HEK293T (cell line): ENCODE data around the gene RAD51B.

Source experiments
- CTCF ChIA-PET: fragments of 350-600 bp; formaldehyde crosslinking; extraction: SDS; loops from one replicate; lab custom pipeline; 2021; ENCODE audit warnings: antibody characterized with exemption, inconsistent platforms; lab: Yijun Ruan, JAX
- POLR2A ChIA-PET: fragments of 350-600 bp; formaldehyde crosslinking; extraction: SDS; loops from one replicate; lab custom pipeline; 2020; ENCODE audit warnings: antibody characterized with exemption, inconsistent platforms; lab: Yijun Ruan, JAX
- DNase-seq: peaks from one replicate; pipeline ENCODE4 v3.0.0; 2012; ENCODE audit warnings: mixed read lengths; ENCODE audit errors: extremely low spot score
- ARNT ChIP-seq: fragments of 450-650 bp; IDR thresholded peaks from 2 replicates; pipeline ENCODE4 v1.6.1; 2017; ENCODE audit warnings: mild to moderate bottlenecking
- BHLHE40 ChIP-seq: fragments of 450-650 bp; IDR thresholded peaks from 2 replicates; pipeline ENCODE4 v1.6.1; 2016; ENCODE audit warnings: mild to moderate bottlenecking, moderate library complexity, borderline replicate concordance
- CTBP1 ChIP-seq: fragments of 450-650 bp; IDR thresholded peaks from 2 replicates; pipeline ENCODE4 v1.6.1; 2016; ENCODE audit warnings: borderline replicate concordance
- ELF4 ChIP-seq: fragments of 450-650 bp; IDR thresholded peaks from 2 replicates; pipeline ENCODE4 v1.6.1; 2017; ENCODE audit warnings: antibody characterized with exemption
- FOXA1 ChIP-seq: fragments of 450-650 bp; IDR thresholded peaks from 2 replicates; pipeline ENCODE4 v1.6.1; 2016; ENCODE audit warnings: mild to moderate bottlenecking
- FOXK2 ChIP-seq: fragments of 450-650 bp; IDR thresholded peaks from 2 replicates; pipeline ENCODE4 v1.6.1; 2016; ENCODE audit warnings: mild to moderate bottlenecking
- FOXM1 ChIP-seq: fragments of 450-650 bp; IDR thresholded peaks from 2 replicates; pipeline ENCODE4 v1.6.1; 2017; ENCODE audit warnings: mild to moderate bottlenecking, borderline replicate concordance
- HDGF ChIP-seq: fragments of 450-650 bp; IDR thresholded peaks from 2 replicates; pipeline ENCODE4 v1.6.1; 2017; ENCODE audit warnings: antibody characterized with exemption, borderline replicate concordance
- L3MBTL2 ChIP-seq: fragments of 450-650 bp; conservative IDR thresholded peaks from 2 replicates; pipeline ENCODE4 v1.6.1; 2016; ENCODE audit warnings: mild to moderate bottlenecking
- LEF1 ChIP-seq: fragments of 450-650 bp; IDR thresholded peaks from 2 replicates; pipeline ENCODE4 v1.6.1; 2017; ENCODE audit warnings: mild to moderate bottlenecking, borderline replicate concordance
- NFRKB ChIP-seq: fragments of 450-650 bp; IDR thresholded peaks from 2 replicates; pipeline ENCODE4 v1.6.1; 2016; ENCODE audit warnings: mild to moderate bottlenecking, moderate library complexity
- SP1 ChIP-seq: fragments of 450-650 bp; IDR thresholded peaks from 2 replicates; pipeline ENCODE4 v1.6.1; 2017
- SUZ12 ChIP-seq: fragments of 450-650 bp; IDR thresholded peaks from 2 replicates; pipeline ENCODE4 v1.6.1; 2016; ENCODE audit warnings: mild to moderate bottlenecking
- TARDBP ChIP-seq: fragments of 450-650 bp; IDR thresholded peaks from 2 replicates; pipeline ENCODE4 v1.6.1; 2016
- ZNF384 ChIP-seq: fragments of 450-650 bp; IDR thresholded peaks from 2 replicates; pipeline ENCODE4 v1.6.1; 2016
- TF ChIP-seq, protein P1 (sequence below): fragments of 450-650 bp; IDR thresholded peaks from 2 replicates; pipeline ENCODE4 v1.6.1; 2016

RAD51B gene

DNA sequence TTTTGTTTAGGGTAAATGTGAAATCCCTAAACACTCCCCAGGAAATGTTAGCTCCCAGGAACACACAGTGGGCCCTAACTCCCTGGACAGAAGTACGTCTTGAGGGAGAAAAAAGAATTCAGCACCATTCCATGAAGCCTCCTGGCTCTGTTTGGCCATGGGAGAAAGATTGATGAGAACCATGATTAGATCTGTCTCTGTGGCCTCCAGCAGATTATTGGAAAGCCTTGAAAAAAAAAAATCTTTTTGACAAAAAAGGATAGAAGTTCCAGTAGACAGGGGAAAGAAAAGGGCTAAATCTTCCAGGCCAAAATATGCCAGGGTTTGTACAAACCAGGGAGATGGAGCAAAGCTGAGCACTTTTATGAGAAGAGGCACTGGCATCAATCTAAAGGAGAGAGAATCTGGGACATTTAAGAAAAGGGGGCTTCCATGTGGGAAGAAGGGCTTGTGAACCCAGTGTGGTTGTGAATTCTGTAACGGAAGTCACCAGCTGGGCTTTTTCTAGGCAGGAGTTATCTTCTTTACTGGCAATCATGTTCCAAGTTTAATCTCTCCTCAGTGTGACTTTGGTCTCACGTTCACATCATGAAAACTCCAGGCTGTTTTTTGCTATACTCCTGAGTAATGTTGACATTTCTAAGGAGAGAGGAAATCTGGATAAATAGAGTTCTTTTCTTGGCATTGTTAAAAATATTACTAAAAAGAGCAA lies 426.7 kb downstream of the RAD51B start:
- TF ChIP-seq, protein P1, sequence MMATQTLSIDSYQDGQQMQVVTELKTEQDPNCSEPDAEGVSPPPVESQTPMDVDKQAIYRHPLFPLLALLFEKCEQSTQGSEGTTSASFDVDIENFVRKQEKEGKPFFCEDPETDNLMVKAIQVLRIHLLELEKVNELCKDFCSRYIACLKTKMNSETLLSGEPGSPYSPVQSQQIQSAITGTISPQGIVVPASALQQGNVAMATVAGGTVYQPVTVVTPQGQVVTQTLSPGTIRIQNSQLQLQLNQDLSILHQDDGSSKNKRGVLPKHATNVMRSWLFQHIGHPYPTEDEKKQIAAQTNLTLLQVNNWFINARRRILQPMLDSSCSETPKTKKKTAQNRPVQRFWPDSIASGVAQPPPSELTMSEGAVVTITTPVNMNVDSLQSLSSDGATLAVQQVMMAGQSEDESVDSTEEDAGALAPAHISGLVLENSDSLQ, result no peak
- no peak for TF ChIP-seq HDGF
- TF ChIP-seq SP1, result no peak
- no peak for TF ChIP-seq TARDBP
- no peak for TF ChIP-seq ARNT
- TF ChIP-seq FOXA1, result no peak
- TF ChIP-seq FOXK2, result no peak
- TF ChIP-seq L3MBTL2, result no peak
- TF ChIP-seq ZNF384, result no peak
- no peak for TF ChIP-seq BHLHE40
- TF ChIP-seq ELF4, result no peak
- TF ChIP-seq FOXM1, result no peak
- no peak for TF ChIP-seq NFRKB
- TF ChIP-seq CTBP1, result no peak
- no peak for TF ChIP-seq SUZ12
- TF ChIP-seq LEF1, result no peak
- no peak for DNase-seq
- CTCF ChIA-PET, result interaction anchor here (0.6 to 1.5 kb wide), 5 partner anchors 490 to 598 kb away, joined by 3 to 5 read pairs (median 3); no protein-coding TSS in a partner anchor
- POLR2A ChIA-PET, result interaction anchor here (0.8 to 3.1 kb wide), 4 partner anchors 66 to 547 kb away, joined by 3 to 11 read pairs (median 4); partner anchors contain the start of gene ZFP36L1

DNA sequence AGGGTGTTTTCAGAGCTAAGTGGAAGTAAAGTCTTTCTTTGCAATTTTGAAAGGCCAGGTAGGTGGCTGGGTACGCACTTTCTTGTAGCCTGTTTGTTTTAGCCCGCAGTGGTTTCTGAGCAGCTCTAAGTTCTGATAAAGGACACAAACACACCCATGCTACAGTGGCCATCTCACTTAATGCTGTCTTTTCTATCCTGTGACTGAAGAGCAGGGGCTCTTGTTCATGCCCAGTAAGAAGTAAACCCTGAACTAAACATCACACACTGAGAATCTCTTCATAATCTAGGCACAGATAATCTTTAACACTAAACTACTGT lies 427.2 kb downstream of the RAD51B start:
- ChIA-PET POLR2A (interaction anchor here (1.0 to 3.1 kb wide), 3 partner anchors 66 to 547 kb away, joined by 3 to 11 read pairs (median 4); partner anchors contain the start of gene ZFP36L1), CTCF (interaction anchor here (1.0 to 1.5 kb wide), 3 partner anchors 570 to 598 kb away, joined by 3 read pairs; no protein-coding TSS in a partner anchor)
- TF ChIP-seq LEF1 (no peak), SUZ12 (no peak), TARDBP (no peak), BHLHE40 (no peak), L3MBTL2 (no peak), CTBP1 (no peak), HDGF (no peak), FOXK2 (no peak), SP1 (no peak), ARNT (no peak)
- TF ChIP-seq, protein P1, result no peak
- DNase-seq, result no peak

DNA sequence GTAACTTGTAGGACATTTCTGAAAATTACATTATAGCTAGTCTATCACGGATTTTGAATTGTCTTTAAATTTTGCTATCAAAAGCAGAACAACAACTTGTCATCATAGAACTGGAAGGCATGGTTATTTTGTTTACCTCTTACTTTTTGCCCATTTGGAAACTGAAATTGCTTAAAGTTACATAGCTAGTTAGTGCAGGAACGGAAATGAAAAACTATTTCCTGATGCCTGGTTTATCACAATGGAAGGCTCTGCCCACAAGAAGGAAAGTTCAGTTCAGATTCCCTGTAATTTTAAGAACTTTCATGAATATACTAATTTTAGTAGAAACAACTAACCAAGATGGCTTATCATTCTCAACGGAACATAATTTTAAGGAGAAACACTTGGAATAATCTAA lies 427.7 kb downstream of the RAD51B start:
- DNase-seq, result no peak
- ChIA-PET CTCF (interaction anchor here (1.1 to 1.5 kb wide), 3 partner anchors 86 to 597 kb away, joined by 3 to 4 read pairs (median 3); no protein-coding TSS in a partner anchor), POLR2A (interaction anchor here (3.1 kb wide), 1 partner anchor 546 kb away, joined by 11 read pairs; the partner anchor contains the start of gene ZFP36L1)
- no peak for TF ChIP-seq ZNF384
- no peak for TF ChIP-seq HDGF
- no peak for TF ChIP-seq LEF1
- TF ChIP-seq, protein P1, result no peak
- TF ChIP-seq FOXA1, result no peak
- TF ChIP-seq CTBP1, result no peak
- no peak for TF ChIP-seq BHLHE40

DNA sequence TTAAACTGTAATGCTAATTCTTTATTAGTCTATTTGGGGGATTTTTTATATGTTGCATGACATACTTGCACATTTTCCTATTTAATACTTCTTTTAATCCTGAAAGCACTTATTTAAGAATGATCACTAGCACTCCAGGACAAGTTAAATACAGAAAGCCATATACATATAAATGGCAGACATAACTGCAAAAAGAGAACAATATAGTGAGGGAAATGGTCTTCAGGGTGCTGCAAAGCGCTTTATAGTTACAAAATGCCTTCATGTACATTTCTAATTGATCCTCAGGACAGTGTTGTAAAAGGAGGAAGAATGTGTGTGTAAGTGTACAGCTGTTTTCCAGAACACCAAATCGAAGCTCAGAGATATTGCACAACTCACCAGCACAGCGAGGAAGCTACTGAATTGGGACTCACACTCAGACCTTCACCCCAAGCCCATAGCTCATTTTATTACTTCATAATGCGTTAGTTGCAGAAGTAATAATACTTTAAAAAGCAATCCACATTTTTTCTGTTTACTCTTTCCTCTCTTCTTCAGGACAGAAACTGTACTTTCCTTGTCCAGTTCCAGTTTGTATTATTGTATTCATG lies 428.2 kb downstream of the RAD51B start:
- ChIA-PET CTCF (interaction anchor here (1.1 to 1.5 kb wide), 2 partner anchors 87 to 570 kb away, joined by 3 to 4 read pairs; no protein-coding TSS in a partner anchor), POLR2A (interaction anchor here (3.1 kb wide), 1 partner anchor 546 kb away, joined by 11 read pairs; the partner anchor contains the start of gene ZFP36L1)
- no peak for DNase-seq
- no peak for TF ChIP-seq CTBP1
- no peak for TF ChIP-seq HDGF
- no peak for TF ChIP-seq BHLHE40
- TF ChIP-seq ELF4, result no peak
- no peak for TF ChIP-seq FOXK2
- TF ChIP-seq SP1, result no peak

DNA sequence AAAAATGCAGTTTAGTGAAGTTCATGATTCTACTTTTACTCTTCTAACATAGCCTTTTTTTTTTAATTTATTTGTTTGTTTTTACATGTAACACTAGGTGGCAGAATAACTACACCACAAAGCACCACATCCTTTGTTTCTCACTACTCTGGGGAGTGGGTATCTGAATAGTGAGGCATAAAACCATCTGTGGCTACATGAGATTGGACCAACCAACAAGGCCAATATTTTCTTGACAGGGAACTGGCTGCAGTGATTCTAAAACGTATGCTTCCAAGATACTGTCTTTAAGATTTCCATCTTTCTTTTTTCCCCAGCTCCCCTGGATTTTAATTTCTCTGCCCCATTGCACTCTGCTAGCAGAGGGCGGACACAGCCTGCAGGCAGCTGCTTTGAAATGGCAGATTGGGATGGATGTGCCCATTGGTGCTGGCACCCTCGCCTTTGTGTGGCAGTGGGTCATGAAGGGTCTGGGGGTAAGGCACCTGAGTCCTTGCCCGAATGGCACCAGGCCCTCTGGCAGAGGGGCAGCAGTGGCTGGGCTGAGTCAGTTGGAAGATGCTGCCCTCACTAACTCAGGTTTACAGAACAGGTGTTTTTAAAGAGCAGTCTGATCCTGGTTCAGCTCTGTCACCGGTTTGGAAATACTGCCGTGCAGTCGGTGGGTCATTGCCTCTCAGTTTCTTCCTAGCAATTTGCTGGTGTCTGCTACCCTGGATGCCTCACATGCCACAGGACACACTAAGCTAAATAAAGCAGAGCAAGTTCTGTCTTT lies 429.1 kb downstream of the RAD51B start:
- DNase-seq, result peak; percentile 53
- TF ChIP-seq SUZ12, result no peak
- TF ChIP-seq HDGF, result no peak
- TF ChIP-seq ZNF384, result peak; percentile 83
- no peak for TF ChIP-seq ELF4
- CTCF ChIA-PET, result interaction anchor here (0.6 to 0.9 kb wide), 2 partner anchors 19 to 27 kb away, joined by 3 to 4 read pairs; no protein-coding TSS in a partner anchor
- POLR2A ChIA-PET, result interaction anchor here (3.1 kb wide), 1 partner anchor 545 kb away, joined by 11 read pairs; the partner anchor contains the start of gene ZFP36L1
